GM21576 (cell line): Measurements from ENCODE around the gene TUB.

Source experiments
- ATAC-seq: cut with Tn5 transposase; IDR thresholded peaks from one replicate; pipeline ENCODE4 v1.9.1; 2021; ENCODE audit warnings: mild to moderate bottlenecking, moderate library complexity; ENCODE audit not compliant: unreplicated experiment

TUB gene

DNA sequence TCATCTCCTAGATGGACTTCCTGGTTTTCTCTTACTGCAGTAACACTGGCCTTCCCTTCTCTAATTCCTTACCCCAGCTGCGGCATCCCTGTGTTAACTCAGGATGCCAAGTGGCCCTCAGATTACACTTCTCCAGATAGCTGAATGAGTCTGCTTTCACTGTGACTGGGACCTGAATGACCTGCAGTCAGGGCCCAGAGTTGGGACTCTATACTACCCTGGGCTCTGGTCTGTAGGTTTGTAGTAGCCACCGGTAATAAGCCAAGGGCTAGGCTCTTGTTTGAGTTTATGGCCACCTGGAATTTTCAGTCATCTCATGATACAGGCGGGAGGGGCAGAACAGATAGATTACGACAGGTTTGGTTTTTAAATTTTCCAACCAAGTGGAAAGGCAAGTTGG, 24.1 kb downstream of the TUB start:
- ATAC-seq = no peak

DNA sequence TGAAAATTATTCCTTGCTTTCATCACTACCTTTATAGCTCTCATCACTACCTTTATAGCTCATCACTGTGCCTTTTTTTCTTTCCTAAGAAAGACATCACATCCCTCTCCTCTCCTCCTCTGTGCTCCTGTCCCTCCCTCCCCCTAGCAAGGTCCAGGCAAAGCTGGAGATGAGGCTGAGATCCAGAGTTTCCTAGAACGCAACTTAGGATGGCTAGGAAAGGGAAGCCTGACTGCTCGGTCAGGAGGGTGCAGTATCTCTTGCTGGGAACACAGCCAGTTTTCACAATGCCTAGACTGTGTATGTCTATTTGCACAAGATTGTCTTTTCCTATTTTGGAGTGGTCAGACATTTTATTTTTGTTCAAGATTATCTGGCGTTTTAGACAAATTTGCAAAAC, 24.7 kb downstream of the TUB start:
- no peak for ATAC-seq

DNA sequence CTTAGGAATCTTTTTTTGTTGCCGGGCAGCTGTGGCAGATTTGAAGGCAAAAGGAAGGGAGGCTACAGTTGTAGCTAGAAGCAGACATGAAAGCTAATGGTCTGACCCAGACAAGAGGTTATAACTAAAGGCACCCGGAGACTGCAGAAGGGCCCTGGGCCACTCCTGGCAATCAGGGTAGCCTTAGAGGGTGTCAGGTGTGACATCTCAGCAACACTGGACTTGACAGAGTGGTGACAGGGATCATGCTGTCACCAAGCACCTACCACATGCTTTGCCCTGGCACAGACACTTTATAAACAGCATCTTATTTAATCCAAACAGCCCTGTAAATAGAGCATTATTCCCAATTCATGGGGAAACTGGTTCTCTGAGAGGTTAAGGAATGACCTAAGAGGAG, 25.7 kb downstream of the TUB start:
- ATAC-seq = no peak

DNA sequence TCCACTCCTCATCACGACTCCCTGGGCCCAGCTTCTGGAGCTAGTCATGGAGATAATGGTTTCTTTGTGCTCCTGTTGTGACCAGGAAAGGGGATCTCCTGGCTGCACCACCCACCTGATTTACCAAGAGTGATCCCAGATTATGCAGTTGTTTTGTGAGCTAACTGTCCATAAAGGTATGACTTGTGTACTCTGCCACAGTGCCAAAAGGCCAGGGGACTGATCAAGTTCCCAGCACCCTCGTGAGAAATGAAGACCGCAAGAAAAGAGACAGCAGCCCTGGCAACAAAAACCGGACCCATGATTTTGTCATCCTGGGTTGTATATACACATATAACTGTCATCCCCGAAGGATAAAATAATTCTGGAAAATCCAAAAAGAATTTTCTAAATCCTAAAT, 26.6 kb downstream of the TUB start:
- ATAC-seq = no peak

DNA sequence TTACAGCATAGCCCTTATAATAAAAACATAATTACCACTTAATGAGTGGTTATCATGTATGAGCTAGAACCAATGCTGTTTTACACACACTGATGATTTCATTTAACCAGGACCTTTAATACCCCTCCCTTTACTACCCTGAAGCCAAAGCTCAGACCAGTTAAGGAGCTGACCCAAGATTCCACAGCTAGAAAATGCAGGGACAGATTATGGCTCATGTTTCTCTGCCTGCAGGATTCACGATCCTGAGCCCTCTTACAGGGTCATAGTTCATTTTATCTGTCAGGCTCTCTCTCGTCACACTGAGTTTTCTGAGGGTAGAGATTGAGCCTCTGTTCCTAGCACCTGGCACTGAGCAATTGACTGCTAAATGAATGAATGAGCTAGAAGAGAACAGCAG, 27.4 kb downstream of the TUB start:
- no peak for ATAC-seq

DNA sequence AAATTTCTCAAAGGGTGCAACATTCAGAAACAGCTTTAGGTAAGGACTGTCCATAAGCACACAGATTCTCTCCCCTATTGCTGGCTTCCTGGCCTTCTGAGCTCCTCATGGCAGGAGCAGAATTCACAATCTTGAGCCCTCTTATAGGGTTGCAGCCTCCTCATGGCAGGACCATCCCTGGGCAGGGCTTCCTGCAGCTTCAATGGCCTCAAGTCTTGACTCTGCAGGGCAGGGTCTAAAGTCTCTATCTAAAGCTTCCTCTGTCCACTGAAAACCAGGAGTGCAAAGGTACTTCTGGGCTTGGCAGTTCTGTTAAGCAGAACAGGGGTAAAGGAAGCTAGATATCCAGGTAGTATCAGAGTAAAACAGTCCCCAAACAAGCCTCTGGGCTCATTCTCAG, 28.7 kb downstream of the TUB start:
- ATAC-seq = no peak

DNA sequence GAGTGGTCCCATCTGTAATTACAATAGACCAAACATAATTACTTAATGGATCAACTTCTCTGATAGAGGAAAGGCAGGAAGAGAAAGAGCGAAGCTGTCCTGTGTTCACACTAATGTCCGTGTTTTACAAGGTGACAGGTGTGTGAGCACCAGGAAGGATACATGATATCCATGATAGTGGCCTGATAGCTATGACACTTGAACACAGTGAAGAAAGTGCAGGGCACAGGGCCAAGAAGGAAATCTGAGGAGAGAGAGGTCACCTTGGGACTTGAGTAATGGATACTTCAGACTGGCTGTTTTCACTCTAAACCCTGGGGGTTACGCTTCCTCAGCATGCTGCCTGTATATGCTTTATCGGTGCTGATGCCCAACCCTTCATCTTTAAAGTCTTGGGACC, 29.4 kb downstream of the TUB start:
- ATAC-seq = no peak

DNA sequence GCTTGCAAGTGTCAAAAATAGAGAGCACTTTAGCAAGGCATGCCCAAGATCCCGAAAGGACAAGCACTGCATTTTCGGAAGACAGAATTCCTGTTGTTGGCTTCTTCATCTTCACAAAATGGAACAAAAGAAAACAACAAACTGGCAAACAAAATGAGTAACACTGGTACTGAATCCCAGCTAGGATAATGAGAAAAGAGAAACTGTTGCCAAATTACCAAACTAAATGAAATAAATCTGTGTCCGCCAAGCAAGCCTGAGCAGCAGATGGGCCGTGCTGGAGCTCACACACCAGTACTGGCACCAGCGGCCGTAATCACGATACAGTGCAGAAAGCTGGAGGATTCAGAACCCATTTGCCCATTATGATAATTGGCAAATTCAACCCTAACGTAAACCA, 30.6 kb downstream of the TUB start:
- no peak for ATAC-seq

DNA sequence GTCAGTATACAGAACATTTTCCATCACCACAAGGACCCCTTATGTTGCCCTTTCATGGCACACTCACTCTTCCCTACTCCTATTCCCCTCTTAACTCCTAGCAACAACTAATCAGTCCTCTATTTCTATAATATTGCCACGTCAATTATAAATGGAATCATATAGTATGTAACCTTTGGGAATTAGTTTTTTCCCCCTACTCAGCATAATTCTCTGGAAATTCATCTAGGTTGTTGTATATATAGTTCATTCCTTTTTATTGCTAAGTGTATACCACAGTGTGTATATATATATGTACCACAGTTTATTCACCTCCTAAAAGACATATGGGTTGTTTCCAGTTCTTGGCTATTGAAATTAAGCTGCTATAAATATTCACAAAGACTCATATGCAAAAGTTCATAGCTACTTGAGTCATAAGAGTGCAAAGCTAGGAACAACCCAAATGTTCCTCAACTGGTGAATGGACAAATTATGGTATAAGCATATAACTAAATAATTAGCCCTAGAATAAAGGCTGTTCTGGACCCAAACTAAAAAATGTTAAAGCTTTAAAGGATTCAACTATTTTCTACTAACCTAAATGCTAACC, 41.3 kb downstream of the TUB start:
- no peak for ATAC-seq

DNA sequence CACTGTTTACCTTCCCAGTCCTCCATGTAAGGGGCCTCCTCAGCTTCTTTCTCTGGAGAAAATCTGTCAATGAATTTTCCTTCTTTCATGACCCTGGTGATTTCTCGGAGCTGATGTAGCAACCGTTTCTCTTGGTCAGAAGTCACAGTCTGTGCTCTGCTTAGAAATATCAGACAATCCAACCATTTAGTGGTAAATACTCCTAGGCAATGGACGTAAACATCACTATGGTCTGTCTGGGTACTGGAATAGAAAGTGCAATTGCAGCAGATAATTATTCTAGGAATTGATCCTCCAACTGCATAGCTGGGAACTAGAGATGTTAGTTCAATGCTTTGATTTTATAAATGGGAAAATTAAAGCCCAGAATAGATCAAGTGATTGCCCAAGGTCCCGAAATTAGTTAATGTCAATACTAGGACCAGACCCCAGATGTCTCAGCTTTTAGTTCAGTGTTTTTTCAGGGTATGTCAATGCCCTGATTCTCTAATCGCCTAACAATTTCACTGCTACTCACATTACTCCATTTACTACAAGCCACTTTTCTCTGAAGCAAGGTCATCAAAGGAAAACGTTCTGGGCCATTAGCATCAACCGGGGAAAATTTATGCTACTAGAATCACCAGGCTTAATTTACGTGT, 45.8 kb downstream of the TUB start:
- no peak for ATAC-seq

DNA sequence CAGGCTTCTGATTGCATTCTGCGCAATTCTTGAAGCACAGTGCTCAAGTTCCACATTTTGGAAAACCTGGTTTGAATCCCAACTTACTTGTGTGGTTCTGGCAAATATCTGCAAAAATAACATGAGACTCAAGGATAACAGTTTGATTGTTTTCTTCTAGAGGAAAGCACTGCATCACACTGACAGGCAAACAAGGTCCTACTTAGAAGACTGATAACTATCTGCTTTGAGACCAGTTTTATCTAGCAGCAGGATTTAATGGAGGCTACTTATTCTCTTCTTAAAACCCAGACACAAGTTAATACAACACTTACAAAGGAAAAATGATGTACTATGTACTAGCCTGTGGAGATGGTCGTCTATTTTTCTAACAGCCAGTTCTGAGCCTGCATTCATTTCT, 46.4 kb downstream of the TUB start:
- ATAC-seq = no peak

DNA sequence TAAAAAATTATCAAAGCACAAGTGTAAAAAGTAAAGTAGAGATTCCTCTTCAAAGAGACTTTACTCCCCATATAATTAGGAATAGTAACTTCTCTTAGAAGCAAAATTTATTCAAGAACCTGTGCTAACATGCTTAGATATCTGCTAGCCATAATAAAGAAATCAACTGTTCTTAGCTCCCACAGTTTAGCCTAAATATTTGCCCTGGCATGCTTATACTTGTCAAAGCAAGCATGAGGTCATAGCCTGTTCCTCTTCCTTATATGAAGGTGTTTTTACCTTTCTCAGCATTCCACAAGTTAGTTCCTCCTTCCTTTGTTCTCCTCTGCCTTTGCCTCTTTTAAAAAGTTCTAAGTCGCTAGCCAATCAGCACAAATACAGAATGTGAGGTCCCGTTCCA, 57.5 kb downstream of the TUB start:
- no peak for ATAC-seq

DNA sequence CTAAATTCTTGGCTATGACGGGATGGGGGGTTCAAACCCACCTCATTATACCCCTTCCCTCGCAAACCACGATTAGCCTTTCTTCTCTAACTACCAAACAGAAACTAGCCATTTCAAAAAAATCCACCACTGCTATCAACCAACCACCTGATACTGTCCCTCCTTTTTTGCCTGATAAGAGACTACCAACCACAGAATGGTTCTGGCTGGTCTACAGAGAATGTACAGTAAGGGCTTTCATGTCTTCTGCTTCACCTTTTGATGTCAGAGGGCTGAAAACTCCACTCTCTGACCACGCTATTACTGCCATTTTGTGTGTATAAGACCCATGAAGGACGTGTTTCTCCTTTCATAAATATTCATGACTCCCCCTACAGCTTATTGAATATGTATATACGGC, 68.7 kb downstream of the TUB start:
- ATAC-seq = no peak
